ENCODE results near the gene RTCA.
"Not testable (repeated sequence)": the region's sequence is repeated elsewhere in the genome, so short reads cannot be mapped to it uniquely, and the experiment has no call there.

RTCA gene

DNA sequence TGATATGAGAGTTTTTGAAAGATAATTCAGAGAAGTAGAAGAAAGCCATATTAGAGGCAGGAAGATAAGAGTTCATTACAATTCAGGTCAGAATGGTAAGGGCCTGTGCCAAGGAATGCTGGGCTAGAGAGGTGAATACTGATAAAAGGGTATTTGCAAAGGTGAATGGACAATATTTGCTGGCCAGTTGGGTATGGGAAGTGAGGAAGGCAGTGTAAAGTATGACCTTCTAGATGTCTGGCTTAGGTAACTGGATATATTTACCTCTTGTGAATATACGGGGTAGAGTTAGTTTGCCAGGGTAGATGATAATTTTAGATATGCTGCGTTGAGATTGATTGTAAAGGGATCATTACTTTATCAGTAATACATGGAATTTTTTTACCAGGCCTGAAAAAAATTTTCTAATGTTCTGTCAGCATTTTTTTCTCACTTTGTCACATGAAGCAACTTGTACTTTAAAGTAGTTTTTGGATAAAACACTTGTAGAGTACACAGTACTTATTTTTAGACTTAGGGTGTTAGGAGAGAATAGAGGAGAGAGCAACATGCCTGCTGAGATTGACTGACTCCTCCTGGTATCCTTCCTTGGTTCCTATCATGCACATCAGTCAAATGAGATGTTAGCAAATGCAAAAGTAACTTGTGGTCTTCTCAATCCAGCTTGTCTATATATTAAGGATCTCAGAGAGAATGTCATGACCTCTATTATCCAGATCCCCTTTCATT, 14.1 kb downstream of the RTCA start:
- Histone ChIP-seq H3K36me3 (ENCODE audit: control insufficient read depth in 2 of 2, insufficient read depth in 2 of 2, low read length in 2 of 2) (peaks cover 57 to 75% of the 10 kb centered on the region in 2 donors), H3K27ac (ENCODE audit: low read depth in 2 of 2, low read length in 2 of 2) (no peak overlapping the region)

GRCh38 chr1:100284591-100284990, 18.6 kb downstream of the RTCA start:
- Histone ChIP-seq H3K4me1 (ENCODE audit: control insufficient read depth in 2 of 2, insufficient read depth in 2 of 2, low read length in 2 of 2) (no peaks in the 10 kb centered on the region), H3K4me3 (ENCODE audit: low read length in 2 of 2) (no peak overlapping the region), H3K27ac (ENCODE audit: low read depth in 2 of 2, low read length in 2 of 2) (no peak overlapping the region), H3K36me3 (ENCODE audit: control insufficient read depth in 2 of 2, insufficient read depth in 2 of 2, low read length in 2 of 2) (peaks cover 38 to 68% of the 10 kb centered on the region in 2 donors), H3K27me3 (ENCODE audit: control insufficient read depth in 2 of 2, insufficient read depth in 2 of 2, low read length in 2 of 2) (no peaks in the 10 kb centered on the region), H3K9me3 (ENCODE audit: control insufficient read depth in 2 of 2, low read length in 2 of 2) (no peaks in the 10 kb centered on the region), H3K9ac (ENCODE audit: low read depth in 1 of 2, low read length in 2 of 2) (no peak overlapping the region)

More for the DNA sequence above, 14.1 kb downstream of the RTCA start:
- H3K4me1 ChIP-seq (ENCODE audit: control insufficient read depth in 2 of 2, insufficient read depth in 2 of 2, low read length in 2 of 2): no peaks in the 10 kb centered on the region
- no peak overlapping the region for H3K4me3 ChIP-seq (ENCODE audit: low read length in 2 of 2)
- H3K9me3 ChIP-seq (ENCODE audit: control insufficient read depth in 2 of 2, low read length in 2 of 2): no peaks in the 10 kb centered on the region
- no peaks in the 10 kb centered on the region for H3K27me3 ChIP-seq (ENCODE audit: control insufficient read depth in 2 of 2, insufficient read depth in 2 of 2, low read length in 2 of 2)
- no peak overlapping the region for H3K9ac ChIP-seq (ENCODE audit: low read depth in 1 of 2, low read length in 2 of 2)

DNA sequence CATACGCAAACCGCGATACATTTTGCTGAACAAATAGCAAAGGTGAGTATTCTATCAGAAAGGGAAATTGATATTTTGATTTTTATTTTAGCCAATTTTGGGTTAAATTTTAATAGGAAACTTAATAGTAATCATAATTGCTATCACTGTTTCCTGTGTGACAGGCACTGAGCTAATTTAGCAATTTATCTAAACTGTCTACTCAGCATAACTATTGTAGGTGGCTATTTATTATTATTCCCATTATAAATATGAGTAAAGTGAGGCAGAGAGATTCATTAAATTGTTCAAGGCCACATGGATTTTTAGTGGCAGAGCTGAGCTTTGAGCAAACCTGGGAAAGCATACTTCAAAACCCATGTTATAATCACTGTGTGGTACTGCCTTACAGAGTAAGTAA, 21.1 kb downstream of the RTCA start:
- Histone ChIP-seq H3K27ac (ENCODE audit: low read depth in 2 of 2, low read length in 2 of 2) (no peak overlapping the region), H3K9ac (ENCODE audit: low read depth in 1 of 2, low read length in 2 of 2) (no peak overlapping the region), H3K4me1 (ENCODE audit: control insufficient read depth in 2 of 2, insufficient read depth in 2 of 2, low read length in 2 of 2) (no peaks in the 10 kb centered on the region), H3K27me3 (ENCODE audit: control insufficient read depth in 2 of 2, insufficient read depth in 2 of 2, low read length in 2 of 2) (no peaks in the 10 kb centered on the region), H3K36me3 (ENCODE audit: control insufficient read depth in 2 of 2, insufficient read depth in 2 of 2, low read length in 2 of 2) (peaks cover 27 to 76% of the 10 kb centered on the region in 2 donors), H3K9me3 (ENCODE audit: control insufficient read depth in 2 of 2, low read length in 2 of 2) (no peaks in the 10 kb centered on the region), H3K4me3 (ENCODE audit: low read length in 2 of 2) (no peak overlapping the region)

DNA sequence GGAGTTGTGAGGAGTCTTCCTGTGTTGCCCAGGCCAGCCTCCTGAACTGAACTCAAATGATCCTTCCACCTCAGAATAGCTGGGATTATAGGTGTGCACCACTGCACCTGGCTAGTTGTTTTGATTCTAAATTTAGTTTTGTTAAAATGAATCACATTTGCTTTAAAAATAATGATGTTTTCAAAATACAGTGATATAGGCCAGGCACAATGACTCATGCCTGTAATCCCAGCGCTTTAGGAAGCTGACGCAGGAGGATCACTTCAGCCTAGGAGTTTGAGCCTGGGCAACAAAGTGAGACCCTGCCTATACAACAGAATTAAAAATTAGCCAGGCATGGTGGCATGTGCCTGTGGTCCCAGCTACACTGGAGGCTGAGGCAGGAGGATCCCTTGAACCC, 24.3 kb downstream of the RTCA start:
- Histone ChIP-seq H3K27ac (ENCODE audit: low read depth in 2 of 2, low read length in 2 of 2) (no peak overlapping the region), H3K9me3 (ENCODE audit: control insufficient read depth in 2 of 2, low read length in 2 of 2) (no peaks in the 10 kb centered on the region), H3K27me3 (ENCODE audit: control insufficient read depth in 2 of 2, insufficient read depth in 2 of 2, low read length in 2 of 2) (no peaks in the 10 kb centered on the region), H3K4me3 (ENCODE audit: low read length in 2 of 2) (no peak overlapping the region), H3K9ac (ENCODE audit: low read depth in 1 of 2, low read length in 2 of 2) (no peak overlapping the region), H3K4me1 (ENCODE audit: control insufficient read depth in 2 of 2, insufficient read depth in 2 of 2, low read length in 2 of 2) (no peaks in the 10 kb centered on the region), H3K36me3 (ENCODE audit: control insufficient read depth in 2 of 2, insufficient read depth in 2 of 2, low read length in 2 of 2) (peaks cover 36 to 53% of the 10 kb centered on the region in 2 donors)

DNA sequence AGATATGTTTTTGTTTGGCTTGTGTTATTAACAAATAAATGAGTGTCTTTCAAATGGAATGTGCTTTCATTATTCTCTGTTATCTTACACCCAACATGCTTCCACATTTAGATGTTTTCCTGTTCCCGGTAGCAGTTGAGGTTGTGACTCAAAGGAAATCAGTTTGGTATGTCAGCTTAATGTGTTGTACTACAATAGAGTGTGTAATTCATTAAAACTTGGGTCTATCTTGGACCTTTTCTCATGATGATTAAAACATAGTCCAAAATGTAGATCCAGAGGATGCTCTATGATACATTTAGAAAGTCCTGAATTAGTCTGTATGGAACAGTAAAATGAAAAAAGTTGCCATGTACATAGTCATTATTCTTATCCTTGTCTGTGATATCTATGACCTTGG, 26.7 kb downstream of the RTCA start:
- peaks cover 24 to 35% of the 10 kb centered on the region in 2 donors for H3K36me3 ChIP-seq (ENCODE audit: control insufficient read depth in 2 of 2, insufficient read depth in 2 of 2, low read length in 2 of 2)
- H3K27ac ChIP-seq (ENCODE audit: low read depth in 2 of 2, low read length in 2 of 2): no peak overlapping the region

GRCh38 chr1:100296140-100296539, 30.1 kb downstream of the RTCA start:
- Histone ChIP-seq H3K9ac (ENCODE audit: low read depth in 1 of 2, low read length in 2 of 2) (no peak overlapping the region), H3K4me3 (ENCODE audit: low read length in 2 of 2) (no peak overlapping the region), H3K27ac (ENCODE audit: low read depth in 2 of 2, low read length in 2 of 2) (no peak overlapping the region), H3K36me3 (ENCODE audit: control insufficient read depth in 2 of 2, insufficient read depth in 2 of 2, low read length in 2 of 2) (peaks cover 7 to 14% of the 10 kb centered on the region in 2 donors), H3K9me3 (ENCODE audit: control insufficient read depth in 2 of 2, low read length in 2 of 2) (no peaks in the 10 kb centered on the region), H3K27me3 (ENCODE audit: control insufficient read depth in 2 of 2, insufficient read depth in 2 of 2, low read length in 2 of 2) (no peaks in the 10 kb centered on the region), H3K4me1 (ENCODE audit: control insufficient read depth in 2 of 2, insufficient read depth in 2 of 2, low read length in 2 of 2) (no peaks in the 10 kb centered on the region)

More for the DNA sequence above, 26.7 kb downstream of the RTCA start:
- H3K9ac ChIP-seq (ENCODE audit: low read depth in 1 of 2, low read length in 2 of 2): no peak overlapping the region
- no peaks in the 10 kb centered on the region for H3K27me3 ChIP-seq (ENCODE audit: control insufficient read depth in 2 of 2, insufficient read depth in 2 of 2, low read length in 2 of 2)
- H3K4me1 ChIP-seq (ENCODE audit: control insufficient read depth in 2 of 2, insufficient read depth in 2 of 2, low read length in 2 of 2): no peaks in the 10 kb centered on the region
- H3K4me3 ChIP-seq (ENCODE audit: low read length in 2 of 2): no peak overlapping the region
- no peaks in the 10 kb centered on the region for H3K9me3 ChIP-seq (ENCODE audit: control insufficient read depth in 2 of 2, low read length in 2 of 2)

DNA sequence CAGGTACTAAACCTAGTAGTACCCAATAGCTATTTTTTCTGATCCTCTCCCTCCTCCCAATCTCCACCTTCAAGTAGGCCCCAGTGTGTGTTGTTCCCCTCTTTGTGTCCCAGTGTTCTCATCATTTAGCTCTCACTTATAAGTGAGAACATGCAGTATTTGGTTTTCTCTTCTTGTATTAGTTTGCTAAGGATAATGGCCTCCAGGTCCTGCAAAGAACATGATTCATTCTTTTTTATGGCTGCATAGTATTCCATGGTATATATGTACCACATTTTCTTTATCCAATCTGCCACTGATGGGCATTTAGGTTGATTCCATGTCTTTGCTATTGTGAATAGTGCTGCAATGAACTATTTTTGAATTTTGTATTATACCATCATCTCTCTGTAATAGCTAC, 31.0 kb downstream of the RTCA start:
- not testable (repeated sequence) for H3K4me1 ChIP-seq (ENCODE audit: control insufficient read depth in 2 of 2, insufficient read depth in 2 of 2, low read length in 2 of 2); H3K27me3 ChIP-seq (ENCODE audit: control insufficient read depth in 2 of 2, insufficient read depth in 2 of 2, low read length in 2 of 2); H3K4me3 ChIP-seq (ENCODE audit: low read length in 2 of 2); H3K9ac ChIP-seq (ENCODE audit: low read depth in 1 of 2, low read length in 2 of 2); H3K9me3 ChIP-seq (ENCODE audit: control insufficient read depth in 2 of 2, low read length in 2 of 2); H3K27ac ChIP-seq (ENCODE audit: low read depth in 2 of 2, low read length in 2 of 2)
- H3K36me3 ChIP-seq (ENCODE audit: control insufficient read depth in 2 of 2, insufficient read depth in 2 of 2, low read length in 2 of 2): peaks cover 0 to 14% of the 10 kb centered on the region in 2 donors

GRCh38 chr1:100298512-100298911, 32.5 kb downstream of the RTCA start:
- Histone ChIP-seq H3K4me3 (ENCODE audit: low read length in 2 of 2) (no peak overlapping the region), H3K9me3 (ENCODE audit: control insufficient read depth in 2 of 2, low read length in 2 of 2) (no peaks in the 10 kb centered on the region), H3K9ac (ENCODE audit: low read depth in 1 of 2, low read length in 2 of 2) (no peak overlapping the region), H3K27ac (ENCODE audit: low read depth in 2 of 2, low read length in 2 of 2) (no peak overlapping the region), H3K4me1 (ENCODE audit: control insufficient read depth in 2 of 2, insufficient read depth in 2 of 2, low read length in 2 of 2) (no peaks in the 10 kb centered on the region), H3K27me3 (ENCODE audit: control insufficient read depth in 2 of 2, insufficient read depth in 2 of 2, low read length in 2 of 2) (no peaks in the 10 kb centered on the region), H3K36me3 (ENCODE audit: control insufficient read depth in 2 of 2, insufficient read depth in 2 of 2, low read length in 2 of 2) (peaks cover 0 to 4% of the 10 kb centered on the region in 2 donors)

DNA sequence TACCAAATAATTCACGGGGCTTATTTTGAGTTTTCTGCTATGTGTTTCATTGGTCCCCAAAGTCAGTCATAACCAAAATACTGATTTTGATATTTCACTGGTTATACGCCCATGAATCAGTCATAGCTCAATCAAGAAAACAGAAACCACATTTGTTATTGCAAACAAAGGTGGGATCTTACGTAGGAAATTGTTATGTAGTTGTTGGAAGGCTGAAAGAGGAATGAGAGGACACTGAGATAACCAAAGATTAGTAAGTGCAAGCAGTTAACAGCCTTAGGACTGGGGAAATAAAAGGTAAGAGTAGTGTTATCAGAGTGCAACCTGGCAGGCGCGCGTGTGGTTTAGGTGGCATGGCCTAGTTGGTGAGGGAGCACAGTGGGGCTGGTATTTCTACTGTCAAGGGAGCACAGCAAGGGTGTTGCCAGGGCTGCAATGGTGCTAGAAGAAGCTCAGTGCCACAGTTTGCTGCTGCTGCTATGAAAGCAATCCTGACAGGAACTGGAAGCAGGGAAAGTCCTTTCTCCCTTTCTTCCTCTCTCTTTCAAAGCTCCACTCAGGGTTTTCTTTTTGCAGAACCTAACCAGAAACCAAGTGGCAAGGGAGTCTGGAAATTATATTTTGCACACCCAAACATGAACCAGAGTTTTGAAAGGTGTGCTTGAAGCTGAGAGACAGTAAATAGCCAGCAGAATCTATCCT, 33.7 kb downstream of the RTCA start:
- H3K9ac ChIP-seq (ENCODE audit: low read depth in 1 of 2, low read length in 2 of 2): no peak overlapping the region
- H3K4me1 ChIP-seq (ENCODE audit: control insufficient read depth in 2 of 2, insufficient read depth in 2 of 2, low read length in 2 of 2): no peaks in the 10 kb centered on the region
- no peaks in the 10 kb centered on the region for H3K27me3 ChIP-seq (ENCODE audit: control insufficient read depth in 2 of 2, insufficient read depth in 2 of 2, low read length in 2 of 2)
- no peaks in the 10 kb centered on the region for H3K36me3 ChIP-seq (ENCODE audit: control insufficient read depth in 2 of 2, insufficient read depth in 2 of 2, low read length in 2 of 2)
- H3K9me3 ChIP-seq (ENCODE audit: control insufficient read depth in 2 of 2, low read length in 2 of 2): no peaks in the 10 kb centered on the region
- H3K27ac ChIP-seq (ENCODE audit: low read depth in 2 of 2, low read length in 2 of 2): no peak overlapping the region
- no peak overlapping the region for H3K4me3 ChIP-seq (ENCODE audit: low read length in 2 of 2)

GRCh38 chr1:100300691-100301090, 34.7 kb downstream of the RTCA start:
- H3K36me3 ChIP-seq (ENCODE audit: control insufficient read depth in 2 of 2, insufficient read depth in 2 of 2, low read length in 2 of 2): no peaks in the 10 kb centered on the region
- H3K27me3 ChIP-seq (ENCODE audit: control insufficient read depth in 2 of 2, insufficient read depth in 2 of 2, low read length in 2 of 2): no peaks in the 10 kb centered on the region

More at GRCh38 chr1:100300691-100301090, 34.7 kb downstream of the RTCA start:
- Histone ChIP-seq H3K9ac (ENCODE audit: low read depth in 1 of 2, low read length in 2 of 2) (no peak overlapping the region), H3K4me3 (ENCODE audit: low read length in 2 of 2) (no peak overlapping the region), H3K9me3 (ENCODE audit: control insufficient read depth in 2 of 2, low read length in 2 of 2) (no peaks in the 10 kb centered on the region), H3K27ac (ENCODE audit: low read depth in 2 of 2, low read length in 2 of 2) (no peak overlapping the region), H3K4me1 (ENCODE audit: control insufficient read depth in 2 of 2, insufficient read depth in 2 of 2, low read length in 2 of 2) (no peaks in the 10 kb centered on the region)

Measured in mucosa of rectum (tissue), 2 donors.